HG02943 (cell line): ENCODE measurements around the gene SBSN.

ENCODE experiments used
- ATAC-seq: cut with Tn5 transposase; IDR thresholded peaks from one replicate; pipeline ENCODE4 v1.9.1; 2021; ENCODE audit warnings: mild to moderate bottlenecking, low read depth, moderate library complexity; ENCODE audit not compliant: unreplicated experiment

The SBSN gene

DNA sequence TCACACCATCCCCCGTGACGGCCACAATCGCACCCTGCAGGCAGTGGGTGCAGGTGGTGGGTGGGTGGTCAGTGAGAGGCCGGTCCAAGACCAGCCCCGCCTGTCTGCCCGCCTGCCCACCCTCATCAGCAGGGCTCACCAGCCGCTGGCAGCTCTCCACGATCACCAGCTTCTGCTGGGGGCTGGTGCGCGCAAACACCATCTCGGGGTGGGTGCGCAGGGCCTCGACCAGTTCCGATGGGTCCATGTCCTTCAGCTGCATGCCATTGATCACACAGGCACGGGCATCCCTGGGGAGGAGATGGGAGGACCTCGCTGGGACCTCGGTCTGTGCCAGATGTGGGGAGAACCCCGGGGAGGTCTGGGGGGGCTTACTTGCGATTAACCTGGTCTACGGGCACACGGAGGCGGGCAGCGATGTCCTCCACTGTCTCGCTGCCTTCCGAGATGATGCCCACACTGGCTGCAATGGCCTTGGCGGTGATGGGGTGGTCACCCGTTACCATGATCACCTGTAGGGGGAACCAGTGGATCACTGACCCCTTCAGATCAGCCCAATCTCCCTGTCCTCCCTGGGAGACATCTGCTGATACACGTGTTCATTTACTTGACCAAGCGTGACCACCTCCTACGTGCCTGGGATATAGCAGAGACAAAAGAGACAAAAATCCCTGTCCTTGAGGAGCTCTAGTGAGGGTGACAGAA lies 27.3 kb upstream of the SBSN start:
- no peak for ATAC-seq

DNA sequence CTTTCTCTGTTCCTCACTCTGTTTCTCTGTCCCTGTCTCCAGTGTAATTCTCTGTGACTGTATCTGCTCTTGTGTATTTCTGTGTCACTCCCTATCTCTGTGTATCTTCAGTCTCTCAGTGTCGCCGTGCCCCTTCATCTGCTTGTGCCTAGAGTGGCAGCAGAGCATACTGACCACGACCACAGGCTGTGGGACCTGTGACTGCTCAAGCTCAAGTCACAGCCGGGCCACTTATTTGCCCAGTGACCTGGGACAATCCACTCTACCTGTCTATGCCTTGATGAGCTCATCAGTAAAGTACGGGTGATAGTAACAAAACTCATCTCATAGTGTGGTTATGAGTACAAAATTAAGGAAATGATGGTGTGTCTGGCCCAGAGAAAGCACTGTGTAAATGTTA lies 26.0 kb upstream of the SBSN start:
- ATAC-seq = no peak

DNA sequence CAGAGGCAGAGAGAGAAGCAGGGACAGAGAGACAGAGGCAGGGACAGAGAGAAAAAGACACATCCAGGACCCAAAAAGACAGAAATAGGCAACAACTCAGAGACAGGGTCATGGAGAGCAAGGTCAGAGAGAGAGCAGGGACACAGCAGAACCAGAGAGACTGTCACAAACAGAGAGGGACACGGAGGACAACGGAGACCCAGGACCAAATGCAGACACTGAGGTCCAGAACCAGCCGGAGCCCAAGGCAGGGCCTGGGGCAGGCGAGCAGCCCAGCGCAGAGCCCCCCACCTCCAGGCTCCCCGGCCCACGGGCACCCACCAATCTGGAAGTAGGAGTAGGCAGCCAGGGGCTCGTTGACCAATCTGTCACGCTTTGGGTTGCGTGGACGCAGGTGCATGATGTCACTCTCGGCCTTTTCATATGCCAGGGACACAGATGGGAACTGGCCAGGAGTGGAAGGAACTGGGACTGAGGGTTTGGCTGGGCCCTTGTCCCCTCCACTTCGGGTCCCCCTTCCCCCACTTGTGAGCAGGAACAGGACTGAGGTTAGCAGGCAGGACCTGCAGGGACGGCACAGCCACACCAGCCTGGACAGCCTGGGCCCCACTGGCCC lies 25.4 kb upstream of the SBSN start:
- no peak for ATAC-seq

DNA sequence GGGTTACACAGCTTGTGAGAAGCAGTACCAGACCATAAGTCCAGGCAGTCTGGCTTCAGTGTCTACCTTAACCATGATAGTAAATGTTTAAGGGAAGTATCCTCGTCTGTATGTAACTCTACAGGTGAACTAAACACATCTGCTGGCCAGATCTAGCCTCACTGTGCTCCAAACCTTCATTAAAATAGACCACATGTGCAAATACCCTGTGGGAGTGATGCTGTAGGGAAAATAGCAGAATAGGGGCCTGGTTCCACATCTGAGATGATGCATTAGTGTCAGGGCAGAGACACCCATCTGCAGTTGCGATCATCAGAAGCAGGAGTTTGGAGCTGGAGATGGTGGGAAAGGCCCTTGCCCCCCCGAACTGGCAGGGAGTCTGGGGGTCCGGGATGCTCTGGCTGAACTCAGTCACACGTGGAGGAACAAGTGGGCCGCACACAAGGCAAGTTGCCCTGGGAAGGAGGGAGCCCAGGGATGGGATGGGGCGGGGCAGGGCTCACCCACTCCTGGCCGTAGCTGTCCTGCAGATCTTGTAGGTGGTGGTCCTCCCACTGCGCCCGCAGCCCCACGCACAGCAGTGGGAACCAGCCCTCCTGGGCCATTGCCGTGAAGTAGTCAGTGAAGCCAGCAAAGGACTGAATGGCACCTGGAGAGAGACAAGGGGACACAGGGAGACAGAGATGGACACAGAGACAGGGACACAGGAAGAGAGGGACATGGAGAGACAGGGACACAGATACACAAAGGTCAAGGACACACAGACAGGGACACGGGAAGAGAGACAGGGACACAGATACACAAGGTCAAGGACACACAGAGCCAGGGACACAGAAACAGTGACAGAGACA lies 24.6 kb upstream of the SBSN start:
- no peak for ATAC-seq

DNA sequence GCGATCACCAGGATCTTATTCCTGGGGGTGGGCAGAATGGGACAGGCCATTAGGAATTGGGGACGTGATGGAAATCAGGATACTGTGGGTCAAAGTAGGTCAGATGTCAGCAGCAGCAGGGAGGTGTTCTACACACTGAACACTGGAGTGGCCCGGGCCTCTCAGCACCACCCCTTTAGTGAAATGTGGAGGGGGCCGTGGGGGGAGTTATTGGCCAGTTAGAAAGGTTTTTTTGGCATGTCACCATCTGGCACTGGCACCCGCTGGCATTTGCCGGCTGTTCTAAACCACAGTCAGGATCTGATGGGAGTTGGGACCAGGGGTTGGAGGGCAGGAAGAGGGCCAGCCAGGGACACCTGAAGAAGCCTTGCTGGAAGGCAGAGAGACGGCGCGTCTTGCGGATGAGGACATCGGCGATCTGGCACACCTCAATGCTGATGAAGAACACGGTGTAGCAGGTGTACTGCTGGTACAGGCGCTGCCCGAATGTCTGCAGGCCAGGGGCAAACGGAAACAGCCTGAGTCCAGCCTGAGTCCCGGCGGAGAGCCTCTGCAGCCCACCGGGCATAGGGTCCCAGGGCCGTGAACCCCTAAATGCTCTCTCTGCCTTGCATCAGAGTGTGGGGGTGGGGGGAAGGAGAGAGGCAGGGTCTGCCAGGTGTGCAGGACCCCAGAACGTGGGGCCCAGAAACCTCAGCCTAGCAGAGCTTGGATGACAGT lies 23.1 kb upstream of the SBSN start:
- no peak for ATAC-seq

DNA sequence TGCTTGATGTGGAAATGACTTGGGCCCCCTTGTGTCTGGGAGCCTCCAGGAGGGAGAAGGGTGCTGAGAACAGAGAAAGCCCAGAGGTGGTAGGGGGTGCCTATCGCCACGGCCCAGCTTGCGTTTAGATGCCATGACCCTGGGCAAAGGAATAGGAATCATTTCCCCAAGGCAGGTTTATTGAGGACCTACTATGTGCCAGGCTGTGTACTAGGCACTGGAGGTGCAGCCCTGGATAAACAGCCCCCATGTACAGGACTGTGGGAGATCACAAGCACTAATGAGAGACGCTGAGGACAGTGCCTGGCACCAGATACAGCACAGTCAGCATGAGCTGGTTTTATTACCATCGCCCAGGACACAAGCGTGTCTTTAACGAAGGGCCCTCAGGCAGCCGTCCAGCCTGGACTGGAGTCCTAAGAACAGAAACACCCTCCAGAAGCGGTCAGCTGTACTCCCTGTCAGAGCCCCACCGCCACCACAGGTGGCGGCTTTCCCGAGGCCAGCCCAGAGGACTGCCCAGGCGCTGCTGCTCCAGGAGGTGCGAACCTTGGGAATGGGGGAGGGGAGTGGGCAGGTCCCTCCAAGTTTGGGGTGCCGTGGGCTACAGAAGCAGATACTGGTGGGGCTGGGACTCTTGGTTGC lies 21.9 kb upstream of the SBSN start:
- ATAC-seq = no peak

DNA sequence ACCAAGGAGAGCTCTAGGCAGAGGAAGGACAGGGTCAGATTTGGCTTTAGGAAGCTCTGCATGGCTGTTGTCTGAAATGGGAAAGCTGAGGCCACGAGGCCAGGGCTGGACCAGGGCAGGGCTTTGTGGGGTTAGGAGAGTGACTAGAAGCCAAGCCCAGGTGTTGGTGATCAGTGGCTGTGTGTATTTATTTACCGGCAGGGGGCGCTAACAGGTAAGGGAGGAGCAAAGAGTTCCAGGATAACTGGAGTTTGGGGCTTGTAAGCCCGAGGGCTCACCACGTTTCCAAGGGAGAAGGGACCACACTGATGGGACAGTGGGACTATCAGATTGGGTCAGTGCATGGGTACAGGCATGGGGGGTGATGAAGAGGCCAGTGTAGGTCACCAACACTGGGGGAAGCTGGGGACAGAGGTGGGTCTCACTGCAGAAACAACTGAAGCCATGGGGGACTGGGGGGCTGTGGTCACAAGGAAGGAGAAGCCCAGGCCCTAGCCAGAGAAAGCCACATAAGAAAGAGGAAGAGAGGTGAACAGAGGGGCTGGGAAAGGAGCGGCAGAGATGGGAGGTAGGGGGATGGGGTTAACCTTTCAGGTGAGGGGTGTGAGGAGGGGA lies 21.2 kb upstream of the SBSN start:
- ATAC-seq = no peak

DNA sequence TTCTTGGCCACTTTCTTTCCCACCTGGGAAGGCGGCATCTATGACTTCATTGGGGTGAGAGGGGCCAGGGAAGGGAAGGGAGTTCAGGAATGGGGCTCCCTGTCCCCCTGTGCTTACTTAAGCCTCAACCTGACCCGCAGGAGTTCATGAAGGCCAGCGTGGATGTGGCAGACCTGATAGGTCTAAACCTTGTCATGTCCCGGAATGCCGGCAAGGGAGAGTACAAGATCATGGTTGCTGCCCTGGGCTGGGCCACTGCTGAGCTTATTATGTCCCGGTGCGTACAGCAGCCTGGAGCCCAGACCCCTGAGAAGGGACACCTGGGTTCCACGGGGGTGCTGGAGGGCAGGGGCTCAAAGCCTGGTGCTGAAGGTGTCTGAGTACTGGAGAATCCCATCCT lies 18.4 kb upstream of the SBSN start:
- ATAC-seq = no peak

DNA sequence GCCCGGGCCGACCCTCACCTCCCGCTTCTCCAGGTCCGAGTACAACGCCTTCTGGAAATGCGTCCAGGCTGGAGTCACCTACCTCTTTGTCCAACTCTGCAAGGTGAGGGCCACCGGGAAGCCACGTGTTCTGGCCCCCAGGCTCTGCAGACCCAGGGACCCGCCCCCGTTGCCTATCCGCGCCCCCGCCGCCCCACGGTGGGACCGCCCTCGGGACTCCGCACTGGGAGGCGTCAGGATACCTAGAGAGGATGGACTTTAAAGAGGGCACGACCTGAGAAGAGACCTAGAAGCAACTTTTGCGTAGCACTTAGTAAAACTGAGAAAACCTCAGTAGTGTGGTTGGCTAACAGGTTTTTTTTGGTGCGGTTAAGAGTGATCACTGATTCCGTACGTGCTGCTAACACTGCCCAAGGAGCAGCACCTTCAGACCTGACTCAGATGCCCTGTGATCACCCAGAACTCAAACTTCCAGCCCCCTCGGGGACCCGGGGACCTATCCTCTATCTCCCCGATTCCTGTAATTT lies 17.8 kb upstream of the SBSN start:
- ATAC-seq = peak; percentile 54

DNA sequence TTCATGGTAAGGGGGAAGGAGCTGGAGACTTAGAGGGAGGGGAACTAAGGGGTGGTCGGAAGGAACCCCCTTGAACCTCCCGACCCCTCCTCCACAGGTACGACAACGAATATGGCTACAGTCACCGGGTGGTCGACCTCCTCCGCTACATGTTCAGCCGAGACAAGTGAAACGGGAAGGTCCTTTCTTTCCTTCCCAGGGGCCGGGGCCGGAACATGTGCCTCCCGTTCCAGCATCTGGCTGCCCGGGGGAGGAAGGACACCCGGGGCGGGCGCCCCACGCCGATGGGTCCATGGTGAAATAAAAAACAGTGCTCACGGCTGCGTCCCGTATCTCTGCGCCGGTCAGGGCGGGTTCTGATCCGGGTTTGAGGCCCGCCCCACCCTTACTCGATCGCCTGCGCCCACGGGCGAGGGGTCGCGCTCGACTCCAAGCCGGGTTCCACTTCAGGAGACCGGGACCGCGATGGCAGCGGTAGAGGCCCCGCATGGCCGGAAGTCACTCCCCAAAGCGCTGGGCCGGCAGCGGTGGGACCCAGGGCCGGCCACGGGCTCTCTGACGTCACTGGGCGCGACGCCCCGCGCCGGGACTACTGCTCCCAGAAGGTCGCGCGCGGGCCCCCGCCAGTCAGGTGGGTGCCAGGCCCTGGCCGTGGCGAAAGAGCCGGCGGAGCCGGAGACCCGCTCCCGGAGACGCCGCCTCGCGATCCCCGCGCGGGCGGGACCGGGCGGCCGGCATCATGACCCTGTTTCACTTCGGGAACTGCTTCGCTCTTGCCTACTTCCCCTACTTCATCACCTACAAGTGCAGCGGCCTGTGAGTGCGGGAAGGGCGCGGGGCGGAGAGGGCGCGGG lies 17.1 kb upstream of the SBSN start, which contains the start of gene TMEM147:
Gene TMEM147, plus strand, starts transcription at position 626 of the 854 bp plus-strand sequence. Its CDS starts 114 bp downstream, at position 740.
- ATAC-seq = peak; percentile 61

DNA sequence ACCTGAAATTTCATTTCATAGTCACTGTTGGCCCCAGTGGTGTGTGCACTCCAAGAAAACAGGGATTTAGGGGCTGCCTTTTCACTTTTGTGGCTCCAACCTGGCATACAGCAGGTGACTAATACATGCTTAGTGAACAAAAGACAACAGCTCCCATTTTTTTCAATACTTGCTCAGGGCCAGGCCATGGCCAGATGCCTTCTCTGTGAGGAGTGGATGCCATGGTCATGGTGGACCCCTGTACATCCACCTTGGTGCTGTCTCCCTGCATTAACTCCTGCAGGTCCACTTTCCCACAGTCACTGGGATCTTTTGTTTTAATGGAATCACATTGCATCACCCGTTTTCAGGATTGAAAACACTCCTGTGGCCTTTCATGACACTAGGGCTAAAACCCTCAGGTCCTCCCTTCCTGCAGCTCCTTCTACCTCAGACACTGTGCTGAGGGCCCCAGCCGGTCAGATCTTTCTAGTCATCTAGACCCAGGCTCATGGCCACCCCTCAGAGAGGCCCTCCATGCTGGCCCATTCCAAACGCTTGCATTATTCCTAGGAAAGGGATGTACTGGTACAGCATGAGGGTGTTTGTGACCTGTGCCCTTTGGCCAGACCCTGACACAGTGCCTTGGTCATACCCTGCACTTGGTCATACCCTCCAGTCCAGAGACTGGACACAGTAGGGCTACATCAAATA lies 16.1 kb upstream of the SBSN start:
- ATAC-seq = no peak

DNA sequence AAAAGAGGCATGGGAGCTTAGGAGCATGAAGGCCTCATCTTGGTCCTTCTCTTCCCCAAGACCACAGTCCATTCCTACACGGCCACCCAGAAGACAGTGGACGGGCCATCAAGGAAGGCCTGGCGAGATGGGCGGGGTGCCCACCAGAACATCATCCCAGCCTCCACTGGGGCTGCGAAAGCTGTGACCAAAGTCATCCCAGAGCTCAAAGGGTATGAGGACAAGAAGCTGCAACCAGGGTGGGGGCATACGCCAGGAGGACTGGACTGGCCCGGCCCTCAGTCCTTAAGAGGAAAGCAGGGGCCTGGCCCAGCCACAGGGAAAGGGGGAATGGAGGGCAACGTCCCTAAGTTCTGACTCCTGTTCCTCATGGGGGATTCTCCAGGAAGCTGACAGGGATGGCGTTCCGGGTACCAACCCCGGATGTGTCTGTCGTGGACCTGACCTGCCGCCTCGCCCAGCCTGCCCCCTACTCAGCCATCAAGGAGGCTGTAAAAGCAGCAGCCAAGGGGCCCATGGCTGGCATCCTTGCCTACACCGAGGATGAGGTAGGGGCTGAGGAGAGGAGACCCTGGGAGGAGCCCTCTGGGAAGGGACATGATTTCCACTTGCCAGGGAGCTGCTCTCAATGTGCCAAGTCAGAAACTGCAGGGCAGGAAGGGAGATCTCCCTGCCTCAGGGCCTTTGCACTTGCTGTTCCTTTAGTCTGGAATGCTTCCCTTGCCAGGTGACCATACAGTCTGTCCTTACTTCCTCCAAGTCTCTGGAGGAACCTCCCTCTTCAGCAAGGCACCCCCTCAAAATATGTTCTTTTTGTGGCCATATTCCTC lies 15.4 kb upstream of the SBSN start:
- ATAC-seq = no peak

DNA sequence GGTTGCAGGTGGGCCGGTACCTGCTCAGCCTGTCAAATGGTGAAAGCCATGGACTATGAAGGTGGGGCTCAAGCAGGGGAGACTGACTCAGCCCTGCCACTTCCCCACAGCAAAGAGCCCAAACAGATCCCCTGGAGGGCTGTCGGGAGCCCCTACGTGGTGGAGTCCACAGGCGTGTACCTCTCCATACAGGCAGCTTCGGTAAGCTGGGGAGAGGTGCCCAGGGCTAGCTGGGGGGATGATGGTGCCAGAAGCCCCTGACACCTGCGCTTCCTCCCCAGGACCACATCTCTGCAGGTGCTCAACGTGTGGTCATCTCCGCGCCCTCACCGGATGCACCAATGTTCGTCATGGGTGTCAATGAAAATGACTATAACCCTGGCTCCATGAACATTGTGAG lies 14.1 kb upstream of the SBSN start:
- no peak for ATAC-seq

DNA sequence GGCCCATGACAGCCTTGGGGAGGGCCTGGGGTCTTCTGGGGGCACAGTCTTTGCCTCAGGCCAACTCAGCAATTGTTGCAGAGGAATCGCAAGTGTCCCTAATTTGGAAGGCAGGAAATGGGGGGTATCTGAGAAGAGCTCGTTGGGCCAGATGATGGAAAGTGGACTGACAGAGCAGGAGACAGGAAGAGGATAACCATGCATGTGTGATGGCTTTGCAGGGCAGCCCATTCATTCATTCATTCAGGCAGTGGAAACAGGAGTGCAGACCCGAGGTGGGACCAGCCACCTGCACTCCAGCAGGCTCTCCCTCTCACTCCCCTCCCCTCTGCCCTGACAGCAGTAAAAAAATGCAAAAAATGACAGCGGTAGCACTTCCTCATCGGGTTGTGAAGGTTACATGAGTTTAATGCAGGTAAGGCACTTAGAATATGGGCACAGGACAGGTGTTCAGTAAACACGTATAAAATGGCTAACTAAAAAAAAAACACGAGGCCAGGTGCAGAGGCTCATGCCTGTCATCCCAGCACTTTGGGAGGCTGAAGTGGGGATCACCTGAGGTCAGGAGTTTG lies 12.3 kb upstream of the SBSN start:
- no peak for ATAC-seq

DNA sequence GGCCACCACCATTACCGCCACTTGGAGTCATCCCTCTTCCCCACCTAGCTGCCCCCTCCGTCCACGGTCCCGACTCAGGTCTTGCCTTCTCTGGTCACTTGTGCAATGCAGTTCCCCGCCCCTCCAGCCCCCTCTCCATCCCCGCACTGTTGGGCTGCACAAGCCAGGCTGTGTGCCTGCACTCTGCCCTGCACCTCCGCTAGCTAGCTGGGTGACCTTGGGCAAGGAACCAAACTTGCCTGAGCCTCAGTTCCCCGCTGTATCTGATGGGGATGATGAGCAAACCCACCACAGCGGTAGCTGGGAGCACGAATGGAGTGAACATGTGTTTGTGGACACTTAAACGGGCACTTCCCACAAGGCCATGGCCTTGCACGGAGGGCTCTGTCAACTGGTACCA lies 11.7 kb upstream of the SBSN start:
- ATAC-seq = no peak

DNA sequence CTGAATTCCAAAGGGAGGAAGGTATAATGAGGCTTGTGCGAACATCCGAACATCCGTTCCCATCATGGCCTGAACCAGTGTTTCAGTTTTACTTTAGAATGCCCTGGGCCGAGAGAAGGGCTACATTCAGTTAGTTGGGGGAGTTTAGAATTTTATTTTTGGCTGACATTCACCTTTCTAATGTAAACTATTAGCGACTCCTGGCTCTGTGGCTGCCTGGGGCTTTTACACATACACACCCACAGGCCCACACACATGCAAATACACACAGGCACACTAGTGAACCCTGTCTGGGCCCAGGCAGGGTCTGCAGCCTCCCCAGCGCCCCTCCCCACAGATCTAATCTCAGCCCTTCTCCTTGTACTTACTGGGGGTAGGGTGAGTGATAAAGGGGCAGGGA lies 11.2 kb upstream of the SBSN start:
- ATAC-seq = no peak
